GM12864 (cell line): Measurements from ENCODE around the gene WDR37.
"Not testable (repeated sequence)": the region's sequence is repeated elsewhere in the genome, so short reads cannot be mapped to it uniquely, and the experiment has no call there.

ENCODE experiments used
- DNase-seq: peaks from one replicate; pipeline ENCODE4 v3.0.0-alpha.2; 2011; ENCODE audit warnings: low read depth
- H3K4me3 ChIP-seq: 2 replicates; pipeline ENCODE4 v1.5.1; 2011; ENCODE audit warnings: mild to moderate bottlenecking, low read depth, low read length, control low read depth
- TF ChIP-seq, protein P1 (sequence below): IDR thresholded peaks from 2 replicates; pipeline ENCODE4 v1.5.1; 2011; ENCODE audit warnings: low read depth, mild to moderate bottlenecking, moderate library complexity, low read length, control low read depth, inconsistent platforms; ENCODE audit errors: missing control alignments

The WDR37 gene, protein sequence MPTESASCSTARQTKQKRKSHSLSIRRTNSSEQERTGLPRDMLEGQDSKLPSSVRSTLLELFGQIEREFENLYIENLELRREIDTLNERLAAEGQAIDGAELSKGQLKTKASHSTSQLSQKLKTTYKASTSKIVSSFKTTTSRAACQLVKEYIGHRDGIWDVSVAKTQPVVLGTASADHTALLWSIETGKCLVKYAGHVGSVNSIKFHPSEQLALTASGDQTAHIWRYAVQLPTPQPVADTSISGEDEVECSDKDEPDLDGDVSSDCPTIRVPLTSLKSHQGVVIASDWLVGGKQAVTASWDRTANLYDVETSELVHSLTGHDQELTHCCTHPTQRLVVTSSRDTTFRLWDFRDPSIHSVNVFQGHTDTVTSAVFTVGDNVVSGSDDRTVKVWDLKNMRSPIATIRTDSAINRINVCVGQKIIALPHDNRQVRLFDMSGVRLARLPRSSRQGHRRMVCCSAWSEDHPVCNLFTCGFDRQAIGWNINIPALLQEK

GRCh38 chr10:1056326-1057105 is at the start of gene WDR37:
WDR37 (plus strand) TSS chr10:1056385; CDS start chr10:1072156, 15,771 bp downstream.
- peak within 1 kb of the TSS; percentile 92 for H3K4me3 ChIP-seq
- no peak for DNase-seq
- TF ChIP-seq, protein P1, sequence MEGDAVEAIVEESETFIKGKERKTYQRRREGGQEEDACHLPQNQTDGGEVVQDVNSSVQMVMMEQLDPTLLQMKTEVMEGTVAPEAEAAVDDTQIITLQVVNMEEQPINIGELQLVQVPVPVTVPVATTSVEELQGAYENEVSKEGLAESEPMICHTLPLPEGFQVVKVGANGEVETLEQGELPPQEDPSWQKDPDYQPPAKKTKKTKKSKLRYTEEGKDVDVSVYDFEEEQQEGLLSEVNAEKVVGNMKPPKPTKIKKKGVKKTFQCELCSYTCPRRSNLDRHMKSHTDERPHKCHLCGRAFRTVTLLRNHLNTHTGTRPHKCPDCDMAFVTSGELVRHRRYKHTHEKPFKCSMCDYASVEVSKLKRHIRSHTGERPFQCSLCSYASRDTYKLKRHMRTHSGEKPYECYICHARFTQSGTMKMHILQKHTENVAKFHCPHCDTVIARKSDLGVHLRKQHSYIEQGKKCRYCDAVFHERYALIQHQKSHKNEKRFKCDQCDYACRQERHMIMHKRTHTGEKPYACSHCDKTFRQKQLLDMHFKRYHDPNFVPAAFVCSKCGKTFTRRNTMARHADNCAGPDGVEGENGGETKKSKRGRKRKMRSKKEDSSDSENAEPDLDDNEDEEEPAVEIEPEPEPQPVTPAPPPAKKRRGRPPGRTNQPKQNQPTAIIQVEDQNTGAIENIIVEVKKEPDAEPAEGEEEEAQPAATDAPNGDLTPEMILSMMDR: no peak

GRCh38 chr10:1006573-1006972 is 49.6 kb upstream of the WDR37 start:
- TF ChIP-seq, protein P1: no peak

GRCh38 chr10:1007583-1007982 is 48.6 kb upstream of the WDR37 start:
- TF ChIP-seq, protein P1: no peak
- DNase-seq: no peak
- H3K4me3 ChIP-seq: no peak overlapping the region

More at GRCh38 chr10:1006573-1006972, 49.6 kb upstream of the WDR37 start:
- DNase-seq: no peak
- no peak overlapping the region for H3K4me3 ChIP-seq

DNA sequence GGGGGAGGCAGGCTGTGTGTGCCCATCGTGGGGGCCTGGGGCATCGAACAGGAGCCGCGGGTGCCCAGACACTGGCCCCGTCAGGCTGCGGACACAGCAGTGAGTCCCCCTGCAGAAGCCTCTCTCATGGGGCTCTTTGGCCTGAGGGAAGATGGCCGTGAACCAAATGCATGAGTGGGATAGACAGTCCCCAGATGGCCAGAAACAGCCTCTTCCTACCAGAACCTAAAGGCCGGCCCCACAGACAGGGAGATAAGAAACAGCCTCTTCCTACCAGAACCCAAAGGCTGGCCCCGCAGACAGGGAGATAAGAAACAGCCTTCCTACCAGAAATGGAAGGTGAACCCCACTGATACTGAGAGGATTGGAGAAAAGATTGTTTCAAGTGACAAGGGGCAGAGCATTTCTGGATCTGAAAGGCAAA is 47.1 kb upstream of the WDR37 start:
- no peak for DNase-seq
- no peak overlapping the region for H3K4me3 ChIP-seq
- TF ChIP-seq, protein P1: no peak

GRCh38 chr10:1009947-1010346 is 46.2 kb upstream of the WDR37 start:
- DNase-seq: not testable (repeated sequence)

DNA sequence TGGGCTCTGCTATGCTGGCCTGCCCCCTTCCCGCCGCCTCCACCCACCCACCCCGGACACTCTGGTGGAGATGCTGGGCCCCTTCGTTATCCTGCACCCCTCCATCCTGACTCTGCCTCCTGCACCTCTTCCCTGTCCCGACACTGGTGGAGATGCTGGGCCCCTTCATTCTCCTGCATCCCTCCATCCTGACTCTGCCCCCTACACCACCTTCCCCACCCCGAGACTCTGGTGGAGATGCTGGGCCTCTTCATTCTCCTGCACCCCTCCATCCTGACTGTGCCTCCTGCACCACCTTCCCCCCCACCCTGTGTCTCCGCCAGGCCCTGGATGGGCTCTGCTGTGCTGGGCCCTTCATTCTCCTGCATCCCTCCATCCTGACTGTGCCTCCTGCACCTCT is 45.5 kb upstream of the WDR37 start:
- TF ChIP-seq, protein P1: no peak
- H3K4me3 ChIP-seq: no peak overlapping the region
- no peak for DNase-seq

More at GRCh38 chr10:1009947-1010346, 46.2 kb upstream of the WDR37 start:
- not testable (repeated sequence) for H3K4me3 ChIP-seq

- TF ChIP-seq, protein P1: no peak
- H3K4me3 ChIP-seq: no peak overlapping the region
- DNase-seq: no peak
Observed at GRCh38 chr10:1011696-1012095, 44.5 kb upstream of the WDR37 start.
